MM.1S (cell line): Measurements from ENCODE around the gene ITGB5.

Experiments used
- EZH2 ChIP-seq: fragments of 300-600 bp; sonication (generic); optimal IDR thresholded peaks from 2 replicates; pipeline ENCODE3; 2017; ENCODE audit warnings: low read depth, mild to moderate bottlenecking, antibody characterized with exemption, low read length, mixed read lengths
- EZH2phosphoT487 ChIP-seq: fragments of 300-600 bp; sonication (generic); IDR thresholded peaks from 2 replicates; pipeline ENCODE4 v1.6.1; 2018; ENCODE audit warnings: antibody characterized with exemption, low read length
- TF ChIP-seq, protein P1 (sequence below): fragments of 300-600 bp; sonication (generic); IDR thresholded peaks from 2 replicates; pipeline ENCODE4 v1.5.1; 2016; ENCODE audit warnings: antibody characterized with exemption, low read length, mixed read lengths

DNA sequence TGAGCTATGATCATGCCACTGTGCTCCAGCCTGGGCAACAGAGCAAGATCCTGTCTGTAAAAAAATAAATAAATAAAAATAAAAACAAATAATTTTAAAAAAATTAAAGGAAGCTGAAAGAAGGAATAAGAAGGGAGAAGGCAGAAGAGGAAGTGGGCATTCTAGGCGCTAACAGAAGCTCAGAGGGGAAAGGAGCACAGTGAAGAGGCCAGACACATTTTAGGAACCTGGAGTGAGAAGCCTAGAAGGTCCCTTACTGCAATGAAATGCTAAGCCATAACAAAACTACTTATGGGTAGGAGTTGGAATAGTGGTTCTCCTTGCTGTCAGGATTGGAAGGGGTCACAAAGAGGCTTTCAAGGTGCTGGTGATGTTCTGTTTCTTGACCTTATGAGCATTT lies 64.0 kb downstream of the ITGB5 start:
- no peak for TF ChIP-seq EZH2phosphoT487
- TF ChIP-seq, protein P1, sequence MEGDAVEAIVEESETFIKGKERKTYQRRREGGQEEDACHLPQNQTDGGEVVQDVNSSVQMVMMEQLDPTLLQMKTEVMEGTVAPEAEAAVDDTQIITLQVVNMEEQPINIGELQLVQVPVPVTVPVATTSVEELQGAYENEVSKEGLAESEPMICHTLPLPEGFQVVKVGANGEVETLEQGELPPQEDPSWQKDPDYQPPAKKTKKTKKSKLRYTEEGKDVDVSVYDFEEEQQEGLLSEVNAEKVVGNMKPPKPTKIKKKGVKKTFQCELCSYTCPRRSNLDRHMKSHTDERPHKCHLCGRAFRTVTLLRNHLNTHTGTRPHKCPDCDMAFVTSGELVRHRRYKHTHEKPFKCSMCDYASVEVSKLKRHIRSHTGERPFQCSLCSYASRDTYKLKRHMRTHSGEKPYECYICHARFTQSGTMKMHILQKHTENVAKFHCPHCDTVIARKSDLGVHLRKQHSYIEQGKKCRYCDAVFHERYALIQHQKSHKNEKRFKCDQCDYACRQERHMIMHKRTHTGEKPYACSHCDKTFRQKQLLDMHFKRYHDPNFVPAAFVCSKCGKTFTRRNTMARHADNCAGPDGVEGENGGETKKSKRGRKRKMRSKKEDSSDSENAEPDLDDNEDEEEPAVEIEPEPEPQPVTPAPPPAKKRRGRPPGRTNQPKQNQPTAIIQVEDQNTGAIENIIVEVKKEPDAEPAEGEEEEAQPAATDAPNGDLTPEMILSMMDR = no peak
- no peak for TF ChIP-seq EZH2
